K562 (cell line): ENCODE results near the gene LBHD2. TPM values are rescaled to one million over a fixed set of nuclear protein-coding genes. Genes with fewer than 3 reads are reported as not detected.
A peak's percentile ranks its signal among the peaks of the same experiment; 100 is the strongest.

Experiments
- ATAC-seq: fragments of 200-7000 bp; cut with Tn5 transposase; 3 replicates; pipeline ENCODE4 v1.9.1; 2020; ENCODE audit warnings: moderate library complexity
- BruUV-seq: library from RNA; stranded (reverse); fragments of 400-500 nt; replicated peaks from 2 replicates; lab custom pipeline; 2021; lab: Mats Ljungman, UMichigan
- CTCF ChIA-PET: fragments of 300-600 bp; formaldehyde crosslinking; extraction: SDS; loops from one replicate; lab custom pipeline; 2021; ENCODE audit warnings: low intra/inter-chr PET ratio; lab: Yijun Ruan, JAX
- POLR2A ChIA-PET: fragments of 300-600, 350-650 bp; sonication (Branson Sonifier 250); formaldehyde crosslinking; extraction: SDS; loops from one replicate; lab custom pipeline; 2021; ENCODE audit warnings: antibody characterized with exemption, inconsistent platforms; lab: Yijun Ruan, JAX
- DNase-seq, 4 experiments: peaks; one replicate each; pipeline versions ENCODE4 v3.0.0 to v3.0.0-alpha.2; 2011 to 2018; ENCODE audit warnings: low spot score in 3 of 4, mixed read lengths in 3 of 4; ENCODE audit errors: extremely low read depth in 1 of 4
- FAIRE-seq: peaks from 2 replicates; lab custom pipeline; 2011; peaks lifted over from hg19 to GRCh38; lab: Jason Lieb, UNC
- H2AFZ ChIP-seq: 2 replicates; pipeline ENCODE4 v1.6.0; 2011; ENCODE audit warnings: low read depth, low read length, control low read depth, inconsistent platforms
- H3K27ac ChIP-seq: fragments of 200-600 bp; 3 replicates; pipeline ENCODE4 v1.8.0; 2011; ENCODE audit warnings: low read depth, mild to moderate bottlenecking, control low read depth, inconsistent platforms, low read length, moderate library complexity, mixed read lengths; ENCODE audit errors: extremely low read depth
- H3K27me3 ChIP-seq, 2 experiments: fragments of 300-600 bp in 1 of 2; 2 replicates in 1 of 2; 3 replicates in 1 of 2; pipeline versions ENCODE4 v1.6.0 to v1.8.0; 2011; ENCODE audit warnings: inconsistent platforms in 2 of 2, low read length in 2 of 2, mild to moderate bottlenecking in 1 of 2, mixed read lengths in 1 of 2, moderate library complexity in 1 of 2; ENCODE audit not compliant: control insufficient read depth in 2 of 2, insufficient read depth in 2 of 2
- H3K36me3 ChIP-seq: fragments of 300-600 bp; 3 replicates; pipeline ENCODE4 v1.8.0; 2011; ENCODE audit warnings: mild to moderate bottlenecking, low read length, inconsistent platforms; ENCODE audit not compliant: control insufficient read depth, insufficient read depth
- H3K4me1 ChIP-seq, 2 experiments: fragments of 200-600 bp in 1 of 2; replicated peaks in 1 of 2; 2 replicates in 1 of 2; 3 replicates in 1 of 2; pipeline versions ENCODE4 v1.5.1 to v1.8.0; 2011; ENCODE audit warnings: inconsistent platforms in 2 of 2, low read length in 2 of 2, mild to moderate bottlenecking in 1 of 2, mixed read lengths in 1 of 2, moderate library complexity in 1 of 2; ENCODE audit not compliant: control insufficient read depth in 2 of 2, insufficient read depth in 2 of 2
- H3K4me2 ChIP-seq: 2 replicates; pipeline ENCODE4 v1.6.1; 2011; ENCODE audit warnings: low read length, control low read depth, inconsistent platforms, mixed read lengths; ENCODE audit not compliant: insufficient read depth
- H3K4me3 ChIP-seq: fragments of 200-600 bp; sonication (generic), shearing (Covaris generic); 2 replicates; pipeline ENCODE4 v1.5.1; 2016; ENCODE audit warnings: control low read depth, inconsistent platforms
- H3K79me2 ChIP-seq: fragments of 200-600 bp; 3 replicates; pipeline ENCODE4 v1.8.0; 2011; ENCODE audit warnings: low read length, inconsistent platforms; ENCODE audit not compliant: control insufficient read depth, insufficient read depth
- H3K9ac ChIP-seq, 2 experiments: 2 replicates each; pipeline versions ENCODE4 v1.6.0 to v1.6.1; 2011; ENCODE audit warnings: low read depth in 2 of 2, low read length in 2 of 2, control low read depth in 1 of 2, inconsistent platforms in 1 of 2, mild to moderate bottlenecking in 1 of 2, mixed read lengths in 1 of 2; ENCODE audit not compliant: insufficient read depth in 1 of 2
- H3K9me1 ChIP-seq: one replicate; pipeline ENCODE4 v1.6.0; 2011; ENCODE audit warnings: inconsistent platforms, mild to moderate bottlenecking, low read length, moderate library complexity; ENCODE audit not compliant: control insufficient read depth, insufficient read depth
- H3K9me3 ChIP-seq: replicated peaks from 2 replicates; pipeline ENCODE4 v1.5.1; 2011; ENCODE audit warnings: low read depth, low read length, inconsistent platforms; ENCODE audit not compliant: control insufficient read depth, insufficient read depth
- H4K20me1 ChIP-seq: replicated peaks from 2 replicates; pipeline ENCODE4 v1.6.1; 2011; ENCODE audit warnings: low read length, inconsistent platforms, mixed read lengths; ENCODE audit not compliant: control insufficient read depth, insufficient read depth
- ATF2 ChIP-seq: sonication (generic); formaldehyde crosslinking; IDR thresholded peaks from 2 replicates; pipeline ENCODE4 v1.8.1; 2022; ENCODE audit warnings: missing genetic modification reagents
- ATF6 ChIP-seq: sonication (generic); formaldehyde crosslinking; IDR thresholded peaks from 2 replicates; pipeline ENCODE4 v1.4.0; 2020; ENCODE audit warnings: mild to moderate bottlenecking, missing genetic modification reagents
- BRCA1 ChIP-seq, 2 experiments: fragments of 450-650 bp in 1 of 2; sonication (generic) in 1 of 2; formaldehyde crosslinking in 1 of 2; IDR thresholded peaks; 2 replicates each; pipeline versions ENCODE4 v1.5.0 to v1.6.1; 2017 to 2020; ENCODE audit warnings: mild to moderate bottlenecking in 1 of 2, missing genetic modification reagents in 1 of 2
- CHD4 ChIP-seq: fragments of 200-600 bp; sonication (generic); IDR thresholded peaks from 3 replicates; pipeline ENCODE4 v1.6.1; 2012; ENCODE audit warnings: low read depth, mild to moderate bottlenecking, mixed read lengths, low read length, inconsistent platforms; ENCODE audit not compliant: insufficient read depth, insufficient replicate concordance, poor library complexity, severe bottlenecking
- EP400 ChIP-seq: fragments of 450-650 bp; IDR thresholded peaks from 2 replicates; pipeline ENCODE4 v1.6.1; 2017; ENCODE audit warnings: antibody characterized with exemption, mild to moderate bottlenecking, moderate library complexity
- ETS2 ChIP-seq: IDR thresholded peaks from 2 replicates; pipeline ENCODE4 v1.6.1; 2016; ENCODE audit warnings: borderline replicate concordance, missing genetic modification characterization, mild to moderate bottlenecking, moderate library complexity, missing compliant biosample characterization; ENCODE audit not compliant: poor library complexity, severe bottlenecking
- KAT7 ChIP-seq: sonication (generic); formaldehyde crosslinking; IDR thresholded peaks from 2 replicates; pipeline ENCODE4 v1.8.0; 2022; ENCODE audit warnings: missing genetic modification reagents, mild to moderate bottlenecking, borderline replicate concordance
- KLF6 ChIP-seq: fragments of 250-450 bp; sonication (Bioruptor Pico); IDR thresholded peaks from 2 replicates; pipeline ENCODE4 v1.4.0; 2020; ENCODE audit warnings: mild to moderate bottlenecking, moderate library complexity, borderline replicate concordance
- MAFK ChIP-seq: IDR thresholded peaks from 2 replicates; pipeline ENCODE4 v1.6.1; 2011; ENCODE audit warnings: low read length, improper control_type of control experiment
- RUNX1 ChIP-seq: sonication (generic); IDR thresholded peaks from 2 replicates; pipeline ENCODE4 v1.6.1; 2016; ENCODE audit warnings: antibody characterized with exemption, low read depth
- SNIP1 ChIP-seq: fragments of 450-650 bp; IDR thresholded peaks from 2 replicates; pipeline ENCODE4 v1.7.1; 2017; ENCODE audit warnings: low read depth, mild to moderate bottlenecking
- THRAP3 ChIP-seq: fragments of 450-650 bp; IDR thresholded peaks from 2 replicates; pipeline ENCODE4 v1.6.1; 2016; ENCODE audit warnings: mild to moderate bottlenecking, inconsistent platforms, borderline replicate concordance
- ZNF239 ChIP-seq: fragments of 250-450 bp; sonication (Bioruptor Pico); IDR thresholded peaks from 2 replicates; pipeline ENCODE4 v1.4.0; 2020; ENCODE audit warnings: mild to moderate bottlenecking
- ZNF766 ChIP-seq: fragments of 200-800 bp; sonication (Bioruptor generic); conservative IDR thresholded peaks from 2 replicates; pipeline ENCODE4 v1.6.1; 2016; ENCODE audit warnings: missing genetic modification characterization, missing compliant biosample characterization
- WGBS: fragments of 100-300 bp; shearing (Covaris generic); methylation state at CpG from one replicate; pipeline ENCODE4 v1.1.6; 2016; ENCODE audit warnings: low coverage, mixed read lengths; ENCODE audit not compliant: insufficient coverage; ENCODE audit errors: missing lambda C conversion rate; 5-methylcytosine and 5-hydroxymethylcytosine counted together
- in situ Hi-C: fragments of 300-500 bp; cut with MboI; formaldehyde crosslinking; loops from 4 replicates; pipeline ENCODE4 v1.15.0; 2018; ENCODE audit warnings: inconsistent platforms, mixed read lengths
- intact Hi-C: fragments of 100-400 bp; cut with micrococcal nuclease; formaldehyde crosslinking; loops from 2 replicates; pipeline ENCODE4 v1.14.2; 2022
- polyA plus RNA-seq, 8 experiments: library from polyadenylated mRNA; depleted of rRNA in 4 of 8; stranded (reverse) in 5 of 8; unstranded in 3 of 8; fragments of >200 nt; fragmentation: Nextera tagmentation in 2 of 8; fragmentation: Illumina TruSeq in 1 of 8; extraction: Ambion mirVana in 2 of 8; extraction: Trizol in 1 of 8; gene quantifications; 2 replicates each; pipeline versions ENCODE4 v1.2.1 to v1.2.3, GENCODE V29; 2011 to 2014; ENCODE audit warnings: inconsistent platforms in 1 of 8, missing spikeins in 1 of 8
- total RNA-seq, 7 experiments: library from RNA; depleted of rRNA in 6 of 7; stranded (reverse); fragments of >200 nt in 6 of 7; fragmentation: Illumina TruSeq in 2 of 7; extraction: Trizol in 2 of 7; gene quantifications; 2 replicates each; pipeline versions ENCODE4 v1.2.1 to v1.2.3, GENCODE V29; 2011 to 2021; ENCODE audit warnings: low replicate concordance in 1 of 7
- TF ChIP-seq, protein P1 (sequence below), 2 experiments: IDR thresholded peaks in 1 of 2; conservative IDR thresholded peaks in 1 of 2; 2 replicates each; pipeline ENCODE4 v1.6.1; 2016; ENCODE audit warnings: low read depth in 2 of 2, mild to moderate bottlenecking in 1 of 2, missing compliant biosample characterization in 1 of 2, missing genetic modification characterization in 1 of 2, moderate library complexity in 1 of 2

The LBHD2 gene
- total and polyA plus RNA-seq, 9 of the 15 experiments (the other 6 are each of a cell fraction or from before 2014, with no cell fraction given) = not detected

- no peak overlapping the region for H3K4me3 ChIP-seq
- no peak for FAIRE-seq
- no peak overlapping the region for H3K4me2 ChIP-seq
- no peaks in the 10 kb centered on the region for H3K79me2 ChIP-seq
- H3K27ac ChIP-seq = no peak overlapping the region
- ATAC-seq = no peak
- no peaks in the 10 kb centered on the region for H3K27me3 ChIP-seq
- ChIA-PET POLR2A (interaction anchor here (0.6 kb wide), 1 partner anchor 14 kb away, joined by 3 read pairs; no protein-coding TSS in a partner anchor), CTCF (no interaction called here)
- no peak overlapping the region for H2AFZ ChIP-seq
- no TSS peak for BruUV-seq
- 90% methylated on average over 4 of the region's 13 CpGs for WGBS
- no peaks in the 10 kb centered on the region for H3K9me1 ChIP-seq
- in situ Hi-C loops (no loop called here), intact Hi-C loops (no loop called here)
- DNase-seq = no peak
- TF ChIP-seq ZNF766 (no peak), CHD4 (no peak), THRAP3 (no peak), KLF6 (CRISPR knock-in tag) (no peak), ATF6 (no peak), BRCA1 (IDR thresholded peaks at IDR 0.05) (no peak), BRCA1 (CRISPR knock-in tag; IDR thresholded peaks at IDR 0.05) (no peak), MAFK (no peak), RUNX1 (no peak), ZNF239 (no peak), SNIP1 (no peak), ETS2 (tag) (no peak), KAT7 (CRISPR knock-in tag) (no peak), EP400 (no peak), ATF2 (CRISPR knock-in tag) (no peak)
- TF ChIP-seq, protein P1, sequence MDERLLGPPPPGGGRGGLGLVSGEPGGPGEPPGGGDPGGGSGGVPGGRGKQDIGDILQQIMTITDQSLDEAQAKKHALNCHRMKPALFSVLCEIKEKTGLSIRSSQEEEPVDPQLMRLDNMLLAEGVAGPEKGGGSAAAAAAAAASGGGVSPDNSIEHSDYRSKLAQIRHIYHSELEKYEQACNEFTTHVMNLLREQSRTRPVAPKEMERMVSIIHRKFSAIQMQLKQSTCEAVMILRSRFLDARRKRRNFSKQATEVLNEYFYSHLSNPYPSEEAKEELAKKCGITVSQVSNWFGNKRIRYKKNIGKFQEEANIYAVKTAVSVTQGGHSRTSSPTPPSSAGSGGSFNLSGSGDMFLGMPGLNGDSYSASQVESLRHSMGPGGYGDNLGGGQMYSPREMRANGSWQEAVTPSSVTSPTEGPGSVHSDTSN (CRISPR knock-in tag; IDR thresholded peaks at IDR 0.05; ENCODE audit: low read depth) = no peak
- TF ChIP-seq, protein P1 (tag; conservative IDR thresholded peaks at IDR 0.05; ENCODE audit: low read depth) = no peak
- peaks cover 17 to 81% of the 10 kb centered on the region in 2 experiments for H3K4me1 ChIP-seq
- H4K20me1 ChIP-seq = no peaks in the 10 kb centered on the region
- peak overlapping the region in 1 of 2 experiments; percentile 45; a peak in 1 of 4 replicates for H3K9ac ChIP-seq
- no peaks in the 10 kb centered on the region for H3K36me3 ChIP-seq
- H3K9me3 ChIP-seq = no peaks in the 10 kb centered on the region
Measured at GRCh38 chr14:103093856-103094405, 9.9 kb downstream of the LBHD2 start.
